K562 (cell line): ENCODE results near the gene FBXL4. TPM values are rescaled to one million over a fixed set of nuclear protein-coding genes. Genes with fewer than 3 reads are reported as not detected.

Experiments
- ATAC-seq: fragments of 200-7000 bp; cut with Tn5 transposase; 3 replicates; pipeline ENCODE4 v1.9.1; 2020; ENCODE audit warnings: moderate library complexity
- BruUV-seq: library from RNA; stranded (reverse); fragments of 400-500 nt; replicated peaks from 2 replicates; lab custom pipeline; 2021; lab: Mats Ljungman, UMichigan
- CTCF ChIA-PET: fragments of 300-600 bp; formaldehyde crosslinking; extraction: SDS; loops from one replicate; lab custom pipeline; 2021; ENCODE audit warnings: low intra/inter-chr PET ratio; lab: Yijun Ruan, JAX
- POLR2A ChIA-PET: fragments of 300-600, 350-650 bp; sonication (Branson Sonifier 250); formaldehyde crosslinking; extraction: SDS; loops from one replicate; lab custom pipeline; 2021; ENCODE audit warnings: antibody characterized with exemption, inconsistent platforms; lab: Yijun Ruan, JAX
- DNase-seq, 4 experiments: peaks; one replicate each; pipeline versions ENCODE4 v3.0.0 to v3.0.0-alpha.2; 2011 to 2018; ENCODE audit warnings: low spot score in 3 of 4, mixed read lengths in 3 of 4; ENCODE audit errors: extremely low read depth in 1 of 4
- FAIRE-seq: peaks from 2 replicates; lab custom pipeline; 2011; peaks lifted over from hg19 to GRCh38; lab: Jason Lieb, UNC
- H2AFZ ChIP-seq: 2 replicates; pipeline ENCODE4 v1.6.0; 2011; ENCODE audit warnings: low read depth, low read length, control low read depth, inconsistent platforms
- H3K27ac ChIP-seq: fragments of 200-600 bp; 3 replicates; pipeline ENCODE4 v1.8.0; 2011; ENCODE audit warnings: low read depth, mild to moderate bottlenecking, control low read depth, inconsistent platforms, low read length, moderate library complexity, mixed read lengths; ENCODE audit errors: extremely low read depth
- H3K27me3 ChIP-seq, 2 experiments: fragments of 300-600 bp in 1 of 2; 2 replicates in 1 of 2; 3 replicates in 1 of 2; pipeline versions ENCODE4 v1.6.0 to v1.8.0; 2011; ENCODE audit warnings: inconsistent platforms in 2 of 2, low read length in 2 of 2, mild to moderate bottlenecking in 1 of 2, mixed read lengths in 1 of 2, moderate library complexity in 1 of 2; ENCODE audit not compliant: control insufficient read depth in 2 of 2, insufficient read depth in 2 of 2
- H3K36me3 ChIP-seq: fragments of 300-600 bp; 3 replicates; pipeline ENCODE4 v1.8.0; 2011; ENCODE audit warnings: mild to moderate bottlenecking, low read length, inconsistent platforms; ENCODE audit not compliant: control insufficient read depth, insufficient read depth
- H3K4me1 ChIP-seq, 2 experiments: fragments of 200-600 bp in 1 of 2; replicated peaks in 1 of 2; 2 replicates in 1 of 2; 3 replicates in 1 of 2; pipeline versions ENCODE4 v1.5.1 to v1.8.0; 2011; ENCODE audit warnings: inconsistent platforms in 2 of 2, low read length in 2 of 2, mild to moderate bottlenecking in 1 of 2, mixed read lengths in 1 of 2, moderate library complexity in 1 of 2; ENCODE audit not compliant: control insufficient read depth in 2 of 2, insufficient read depth in 2 of 2
- H3K4me2 ChIP-seq: 2 replicates; pipeline ENCODE4 v1.6.1; 2011; ENCODE audit warnings: low read length, control low read depth, inconsistent platforms, mixed read lengths; ENCODE audit not compliant: insufficient read depth
- H3K4me3 ChIP-seq: fragments of 200-600 bp; sonication (generic), shearing (Covaris generic); 2 replicates; pipeline ENCODE4 v1.5.1; 2016; ENCODE audit warnings: control low read depth, inconsistent platforms
- H3K79me2 ChIP-seq: fragments of 200-600 bp; 3 replicates; pipeline ENCODE4 v1.8.0; 2011; ENCODE audit warnings: low read length, inconsistent platforms; ENCODE audit not compliant: control insufficient read depth, insufficient read depth
- H3K9ac ChIP-seq, 2 experiments: 2 replicates each; pipeline versions ENCODE4 v1.6.0 to v1.6.1; 2011; ENCODE audit warnings: low read depth in 2 of 2, low read length in 2 of 2, control low read depth in 1 of 2, inconsistent platforms in 1 of 2, mild to moderate bottlenecking in 1 of 2, mixed read lengths in 1 of 2; ENCODE audit not compliant: insufficient read depth in 1 of 2
- H3K9me1 ChIP-seq: one replicate; pipeline ENCODE4 v1.6.0; 2011; ENCODE audit warnings: inconsistent platforms, mild to moderate bottlenecking, low read length, moderate library complexity; ENCODE audit not compliant: control insufficient read depth, insufficient read depth
- H3K9me3 ChIP-seq: replicated peaks from 2 replicates; pipeline ENCODE4 v1.5.1; 2011; ENCODE audit warnings: low read depth, low read length, inconsistent platforms; ENCODE audit not compliant: control insufficient read depth, insufficient read depth
- H4K20me1 ChIP-seq: replicated peaks from 2 replicates; pipeline ENCODE4 v1.6.1; 2011; ENCODE audit warnings: low read length, inconsistent platforms, mixed read lengths; ENCODE audit not compliant: control insufficient read depth, insufficient read depth
- AFF1 ChIP-seq, 2 experiments: fragments of 450-650 bp; IDR thresholded peaks; 2 replicates each; pipeline ENCODE4 v1.6.1; 2018; ENCODE audit warnings: mild to moderate bottlenecking in 2 of 2, low read depth in 1 of 2; ENCODE audit not compliant: partially characterized antibody in 2 of 2
- FOXA3 ChIP-seq, 2 experiments: fragments of 450-650 bp in 1 of 2; sonication (generic) in 1 of 2; formaldehyde crosslinking; IDR thresholded peaks in 1 of 2; conservative IDR thresholded peaks in 1 of 2; 2 replicates each; pipeline versions ENCODE4 v1.4.0 to v1.8.0; 2020 to 2022; ENCODE audit warnings: mild to moderate bottlenecking in 2 of 2, missing genetic modification reagents in 1 of 2
- HNRNPL ChIP-seq: fragments of 200-400 bp; formaldehyde crosslinking; IDR thresholded peaks from 2 replicates; pipeline ENCODE4 v1.6.1; 2017; ENCODE audit warnings: low read depth, mild to moderate bottlenecking, low read length
- MED1 ChIP-seq: sonication (generic); formaldehyde crosslinking; IDR thresholded peaks from 2 replicates; pipeline ENCODE4 v1.8.1; 2023; ENCODE audit warnings: missing genetic modification reagents, borderline replicate concordance
- NCOA2 ChIP-seq, 2 experiments: fragments of 450-650 bp; IDR thresholded peaks; 2 replicates each; pipeline ENCODE4 v1.6.1; 2018; ENCODE audit warnings: mild to moderate bottlenecking in 2 of 2, moderate library complexity in 1 of 2; ENCODE audit not compliant: partially characterized antibody in 2 of 2
- NONO ChIP-seq, 2 experiments: fragments of 200-400 bp in 1 of 2; fragments of 450-650 bp in 1 of 2; formaldehyde crosslinking in 1 of 2; IDR thresholded peaks; 2 replicates each; pipeline ENCODE4 v1.6.1; 2017; ENCODE audit warnings: low read depth in 2 of 2, mild to moderate bottlenecking in 2 of 2, moderate library complexity in 2 of 2, low read length in 1 of 2
- POLR2B ChIP-seq: fragments of 450-650 bp; IDR thresholded peaks from 2 replicates; pipeline ENCODE4 v1.6.1; 2018; ENCODE audit warnings: low read depth; ENCODE audit not compliant: partially characterized antibody
- PRPF4 ChIP-seq: fragments of 200-400 bp; formaldehyde crosslinking; IDR thresholded peaks from one replicate; pipeline ENCODE4 v1.6.1; 2017; ENCODE audit warnings: low read length, low read depth, mild to moderate bottlenecking; ENCODE audit not compliant: insufficient read depth, poor library complexity, severe bottlenecking
- YY1 ChIP-seq, 3 experiments: IDR thresholded peaks; 2 replicates each; pipeline ENCODE4 v1.6.1; 2011; ENCODE audit warnings: low read length in 2 of 3, mild to moderate bottlenecking in 2 of 3, moderate library complexity in 2 of 3, borderline replicate concordance in 1 of 3, control low read depth in 1 of 3, low read depth in 1 of 3; ENCODE audit not compliant: insufficient read depth in 3 of 3, insufficient replicate concordance in 2 of 3, control insufficient read depth in 1 of 3, insufficient read length in 1 of 3; ENCODE audit errors: extremely low read depth in 1 of 3
- ZNF121 ChIP-seq: sonication (generic); formaldehyde crosslinking; conservative IDR thresholded peaks from 2 replicates; pipeline ENCODE4 v1.8.0; 2022; ENCODE audit warnings: missing genetic modification reagents
- WGBS: fragments of 100-300 bp; shearing (Covaris generic); methylation state at CpG from one replicate; pipeline ENCODE4 v1.1.6; 2016; ENCODE audit warnings: low coverage, mixed read lengths; ENCODE audit not compliant: insufficient coverage; ENCODE audit errors: missing lambda C conversion rate; 5-methylcytosine and 5-hydroxymethylcytosine counted together
- in situ Hi-C: fragments of 300-500 bp; cut with MboI; formaldehyde crosslinking; loops from 4 replicates; pipeline ENCODE4 v1.15.0; 2018; ENCODE audit warnings: inconsistent platforms, mixed read lengths
- intact Hi-C: fragments of 100-400 bp; cut with micrococcal nuclease; formaldehyde crosslinking; loops from 2 replicates; pipeline ENCODE4 v1.14.2; 2022
- polyA plus RNA-seq, 8 experiments: library from polyadenylated mRNA; depleted of rRNA in 4 of 8; stranded (reverse) in 5 of 8; unstranded in 3 of 8; fragments of >200 nt; fragmentation: Nextera tagmentation in 2 of 8; fragmentation: Illumina TruSeq in 1 of 8; extraction: Ambion mirVana in 2 of 8; extraction: Trizol in 1 of 8; gene quantifications; 2 replicates each; pipeline versions ENCODE4 v1.2.1 to v1.2.3, GENCODE V29; 2011 to 2014; ENCODE audit warnings: inconsistent platforms in 1 of 8, missing spikeins in 1 of 8
- total RNA-seq, 7 experiments: library from RNA; depleted of rRNA in 6 of 7; stranded (reverse); fragments of >200 nt in 6 of 7; fragmentation: Illumina TruSeq in 2 of 7; extraction: Trizol in 2 of 7; gene quantifications; 2 replicates each; pipeline versions ENCODE4 v1.2.1 to v1.2.3, GENCODE V29; 2011 to 2021; ENCODE audit warnings: low replicate concordance in 1 of 7
- TF ChIP-seq, protein P1 (sequence below): IDR thresholded peaks from 2 replicates; pipeline ENCODE4 v1.6.1; 2014; ENCODE audit warnings: antibody characterized with exemption

Gene FBXL4
- total and polyA plus RNA-seq, 9 of the 15 experiments (the other 6 are each of a cell fraction or from before 2014, with no cell fraction given), result 4.2 to 23.1 (median 7.7) TPM

- ChIA-PET CTCF (no interaction called here), POLR2A (no interaction called here)
- Histone ChIP-seq H3K36me3 (peaks cover 29% of the 10 kb centered on the region), H3K9ac (no peak overlapping the region), H3K4me1 (no peaks in the 10 kb centered on the region), H2AFZ (no peak overlapping the region), H3K9me1 (no peaks in the 10 kb centered on the region), H3K9me3 (no peaks in the 10 kb centered on the region), H3K27me3 (no peaks in the 10 kb centered on the region), H3K79me2 (peaks cover 7% of the 10 kb centered on the region), H3K4me3 (no peak overlapping the region), H3K4me2 (no peak overlapping the region), H4K20me1 (no peaks in the 10 kb centered on the region), H3K27ac (no peak overlapping the region)
- 68% methylated on average over 5 of the region's 6 CpGs for WGBS
- DNase-seq, result no peak
- BruUV-seq, result no TSS peak
- in situ Hi-C loops, result no loop called here
- intact Hi-C loops, result no loop called here
- no peak for ATAC-seq
- FAIRE-seq, result no peak
- no peak for TF ChIP-seq AFF1 (IDR thresholded peaks at IDR 0.05; ENCODE audit: low read depth in 1 of 2, partially characterized antibody in 2 of 2)
- TF ChIP-seq MED1 (CRISPR knock-in tag), result no peak
- TF ChIP-seq POLR2B, result no peak
- no peak for TF ChIP-seq NONO (IDR thresholded peaks at IDR 0.05; ENCODE audit: low read depth in 2 of 2, low read length in 1 of 2)
- TF ChIP-seq PRPF4, result no peak
- TF ChIP-seq ZNF121, result no peak
- TF ChIP-seq FOXA3 (CRISPR knock-in tag; conservative IDR thresholded peaks at IDR 0.05 in 1 of 2, IDR thresholded peaks at IDR 0.05 in 1 of 2), result no peak
- no peak for TF ChIP-seq YY1 (IDR thresholded peaks at IDR 0.05; ENCODE audit: borderline replicate concordance in 1 of 3, control insufficient read depth in 1 of 3, extremely low read depth in 1 of 3, insufficient read depth in 3 of 3, insufficient read length in 1 of 3, insufficient replicate concordance in 2 of 3, low read depth in 1 of 3, low read length in 2 of 3)
- TF ChIP-seq, protein P1, sequence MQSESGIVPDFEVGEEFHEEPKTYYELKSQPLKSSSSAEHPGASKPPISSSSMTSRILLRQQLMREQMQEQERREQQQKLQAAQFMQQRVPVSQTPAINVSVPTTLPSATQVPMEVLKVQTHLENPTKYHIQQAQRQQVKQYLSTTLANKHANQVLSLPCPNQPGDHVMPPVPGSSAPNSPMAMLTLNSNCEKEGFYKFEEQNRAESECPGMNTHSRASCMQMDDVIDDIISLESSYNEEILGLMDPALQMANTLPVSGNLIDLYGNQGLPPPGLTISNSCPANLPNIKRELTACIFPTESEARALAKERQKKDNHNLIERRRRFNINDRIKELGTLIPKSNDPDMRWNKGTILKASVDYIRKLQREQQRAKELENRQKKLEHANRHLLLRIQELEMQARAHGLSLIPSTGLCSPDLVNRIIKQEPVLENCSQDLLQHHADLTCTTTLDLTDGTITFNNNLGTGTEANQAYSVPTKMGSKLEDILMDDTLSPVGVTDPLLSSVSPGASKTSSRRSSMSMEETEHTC, result no peak
- no peak for TF ChIP-seq HNRNPL
- no peak for TF ChIP-seq NCOA2 (IDR thresholded peaks at IDR 0.05; ENCODE audit: partially characterized antibody in 2 of 2)
Measured at GRCh38 chr6:98924647-98925046, 23.1 kb downstream of the FBXL4 start.
